GM21529 (cell line): ENCODE measurements around the gene ITPK1.
A peak's percentile ranks its signal among the peaks of the same experiment; 100 is the strongest.
"Not testable (repeated sequence)": the region's sequence is repeated elsewhere in the genome, so short reads cannot be mapped to it uniquely, and the experiment has no call there.

ENCODE experiments used
- ATAC-seq: cut with Tn5 transposase; IDR thresholded peaks from one replicate; pipeline ENCODE4 v1.9.1; 2021; ENCODE audit not compliant: unreplicated experiment

Gene ITPK1

DNA sequence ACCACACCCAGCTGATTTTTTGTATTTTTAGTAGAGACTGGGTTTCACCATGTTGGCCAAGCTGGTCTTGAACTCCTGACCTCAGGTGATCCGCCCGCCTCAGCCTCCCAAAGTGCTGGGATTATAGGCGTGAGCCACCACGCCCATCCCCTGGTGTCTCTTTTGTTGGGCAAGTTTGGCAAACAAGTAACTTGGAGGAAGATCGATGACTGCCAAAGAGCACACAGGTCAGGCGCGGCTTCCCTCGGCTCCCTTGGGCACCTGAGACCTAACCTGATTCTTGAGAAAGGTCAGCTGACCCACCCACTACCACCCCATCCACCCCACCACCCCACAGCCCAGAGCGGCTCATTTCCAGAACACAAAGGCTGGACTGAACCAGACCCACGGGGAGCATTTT is 9.9 kb downstream of the ITPK1 start:
- not testable (repeated sequence) for ATAC-seq

DNA sequence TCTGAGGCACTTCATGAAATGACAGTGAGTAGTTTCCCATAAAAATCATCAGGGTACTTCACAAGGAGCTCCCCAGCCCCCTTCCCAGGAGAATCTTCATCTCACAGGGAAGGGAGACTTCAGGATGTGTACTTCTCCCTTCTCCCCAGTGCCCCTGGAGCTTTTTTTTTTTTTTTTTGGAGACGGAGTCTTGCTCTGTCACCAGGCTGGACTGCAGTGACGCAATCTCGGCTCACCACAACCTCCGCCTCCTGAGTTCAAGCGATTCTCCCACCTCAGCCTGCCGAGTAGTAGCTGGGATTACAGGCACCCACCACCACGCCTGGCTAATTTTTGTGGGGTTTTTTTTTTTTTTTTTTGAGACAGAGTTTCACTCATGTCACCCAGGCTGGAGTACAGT is 10.4 kb downstream of the ITPK1 start:
- ATAC-seq: no peak

DNA sequence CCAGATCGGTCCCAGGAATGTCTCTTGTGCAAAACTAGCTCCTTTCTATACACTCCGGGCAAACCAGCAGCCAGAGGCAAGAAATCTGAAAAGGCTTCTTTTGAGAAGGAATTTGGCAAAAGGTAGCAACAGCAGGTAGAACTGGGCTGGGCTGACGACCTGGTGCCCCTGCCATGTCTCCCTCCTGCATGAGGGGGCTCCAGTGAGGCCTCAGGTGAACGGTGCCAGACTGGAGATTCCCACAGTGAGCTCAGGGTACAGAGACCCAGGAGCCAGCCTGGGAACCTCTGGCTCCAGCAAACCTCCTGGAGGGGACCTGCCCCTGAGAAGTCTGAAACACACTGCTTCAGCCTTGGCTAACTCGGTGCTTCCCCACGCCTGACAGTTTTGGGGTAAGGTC is 10.8 kb downstream of the ITPK1 start:
- no peak for ATAC-seq

DNA sequence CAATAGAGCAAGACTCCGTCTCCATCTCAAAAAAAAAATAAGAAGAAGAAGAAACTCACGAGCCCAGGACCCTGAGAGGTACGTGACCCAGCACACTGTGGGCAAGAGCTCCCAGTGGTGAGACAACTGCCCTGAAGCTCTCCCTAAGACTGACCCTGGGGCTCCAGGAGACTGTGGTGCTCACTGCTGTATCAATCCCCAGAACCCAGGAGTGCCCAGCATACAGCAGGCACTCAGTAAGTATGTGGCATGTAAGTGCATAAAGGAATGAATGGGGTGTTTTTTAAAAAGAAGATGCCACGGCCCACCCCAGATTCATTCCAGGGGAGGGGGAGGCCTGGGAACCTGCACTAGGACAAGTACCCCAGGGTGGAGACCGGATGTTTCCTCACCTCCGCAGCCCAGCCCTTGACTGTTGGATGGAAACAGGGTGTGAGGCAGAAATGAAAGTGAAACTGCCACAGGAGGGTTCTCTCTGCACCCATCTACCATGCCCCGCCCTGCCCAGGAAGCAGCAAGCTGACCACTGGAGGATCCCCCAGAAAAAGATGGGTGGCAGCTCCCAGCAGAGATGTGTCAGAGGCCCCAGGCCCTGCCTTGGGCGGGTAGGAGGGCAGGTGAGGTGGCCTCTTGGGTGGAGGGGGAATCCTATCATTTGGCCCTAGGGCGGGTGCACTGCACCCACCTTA is 12.2 kb downstream of the ITPK1 start:
- ATAC-seq: peak; percentile 96

DNA sequence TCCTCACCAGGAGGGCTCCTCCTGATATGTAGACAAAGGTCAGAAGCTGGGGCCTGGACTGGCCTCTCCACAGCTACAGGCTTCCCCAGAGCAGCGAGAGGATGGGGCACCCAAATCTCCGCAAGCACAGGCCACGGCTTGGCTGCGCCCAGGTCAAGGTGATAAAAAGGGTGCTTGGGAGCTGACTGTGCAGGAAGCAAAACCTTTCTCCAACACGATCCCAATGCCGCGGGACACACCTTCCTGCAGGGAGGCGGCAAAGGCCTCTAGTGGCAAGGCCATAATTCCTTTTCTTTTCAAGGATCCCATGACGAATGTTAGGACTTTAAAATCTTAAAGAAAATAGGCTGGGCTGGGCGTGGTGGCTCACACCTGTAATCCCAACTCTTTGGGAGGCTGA is 13.6 kb downstream of the ITPK1 start:
- no peak for ATAC-seq

DNA sequence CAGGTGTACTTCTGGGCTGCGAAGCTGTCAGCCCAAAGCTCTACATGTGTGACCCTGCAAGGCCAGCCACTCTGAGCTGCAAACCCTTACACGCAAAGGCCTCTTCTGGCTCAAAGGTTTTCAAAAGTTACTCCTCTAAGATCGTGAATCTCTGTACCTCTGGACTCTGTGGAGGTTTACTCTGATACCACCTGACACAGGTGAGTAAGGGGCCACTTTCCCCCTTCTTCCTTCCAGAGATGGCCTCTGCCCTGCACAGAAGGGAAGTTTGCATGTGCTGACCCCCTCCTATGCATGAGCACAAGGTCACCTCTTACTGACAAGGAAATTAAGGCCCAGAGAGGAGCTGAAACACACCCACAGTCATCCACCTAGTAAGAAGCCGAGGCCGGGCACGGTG is 14.5 kb downstream of the ITPK1 start:
- ATAC-seq: no peak

DNA sequence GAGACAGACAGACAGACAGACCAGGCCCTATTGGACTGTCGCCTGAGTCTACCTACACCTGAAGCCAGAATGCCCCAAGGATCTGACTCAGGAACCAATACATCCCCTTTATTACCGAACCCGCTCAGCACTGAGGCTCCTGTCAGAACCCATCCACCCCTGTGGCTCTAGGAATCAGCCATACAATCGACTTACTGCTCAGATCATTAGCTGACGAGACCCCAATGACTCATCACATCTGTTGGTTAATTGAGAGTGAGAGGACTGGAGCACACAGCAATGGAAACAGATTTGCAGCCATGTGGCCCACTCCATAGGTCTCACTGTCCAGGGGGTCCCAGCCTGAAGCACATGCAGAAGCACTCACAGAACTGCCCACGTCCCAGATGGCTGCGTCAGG is 15.2 kb downstream of the ITPK1 start:
- no peak for ATAC-seq

DNA sequence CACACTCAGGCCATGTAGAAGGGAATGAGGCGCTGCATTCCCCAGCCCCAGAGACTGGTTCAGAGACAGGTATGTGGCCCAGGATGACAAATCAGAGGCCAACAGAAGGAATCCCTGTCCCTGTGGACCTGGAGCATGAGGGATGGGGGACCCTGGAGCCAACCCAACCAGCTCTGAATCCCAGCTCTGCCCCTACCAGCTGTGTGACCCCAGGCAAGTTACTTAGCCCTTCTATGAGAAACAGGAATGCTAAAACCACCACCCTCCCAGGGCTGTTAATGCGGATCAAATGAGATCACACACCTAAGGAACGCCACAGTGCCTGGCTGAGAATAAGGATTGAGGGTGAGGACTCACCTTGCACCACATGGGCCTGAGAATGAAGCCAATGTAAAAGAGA is 15.6 kb downstream of the ITPK1 start:
- no peak for ATAC-seq

DNA sequence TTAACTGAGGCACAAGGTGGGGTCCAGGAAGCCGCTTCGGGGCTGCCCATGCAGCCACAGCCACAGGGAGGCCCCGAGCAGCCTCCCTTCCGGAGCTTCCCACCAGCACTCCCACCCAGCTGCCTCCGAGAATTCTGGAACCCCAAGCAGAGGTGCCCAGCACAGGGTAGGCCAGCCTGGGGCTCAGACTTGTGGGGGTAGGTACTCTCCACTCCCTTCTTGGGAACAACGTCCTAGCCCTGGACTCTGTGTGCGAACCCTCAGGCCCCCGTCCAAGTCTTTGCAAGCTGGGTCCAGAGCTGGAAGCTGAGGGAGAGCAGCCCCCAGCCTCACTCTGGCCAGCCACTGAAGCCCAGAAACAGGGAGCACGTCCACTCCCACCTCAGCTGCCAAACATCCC is 16.1 kb downstream of the ITPK1 start:
- no peak for ATAC-seq

DNA sequence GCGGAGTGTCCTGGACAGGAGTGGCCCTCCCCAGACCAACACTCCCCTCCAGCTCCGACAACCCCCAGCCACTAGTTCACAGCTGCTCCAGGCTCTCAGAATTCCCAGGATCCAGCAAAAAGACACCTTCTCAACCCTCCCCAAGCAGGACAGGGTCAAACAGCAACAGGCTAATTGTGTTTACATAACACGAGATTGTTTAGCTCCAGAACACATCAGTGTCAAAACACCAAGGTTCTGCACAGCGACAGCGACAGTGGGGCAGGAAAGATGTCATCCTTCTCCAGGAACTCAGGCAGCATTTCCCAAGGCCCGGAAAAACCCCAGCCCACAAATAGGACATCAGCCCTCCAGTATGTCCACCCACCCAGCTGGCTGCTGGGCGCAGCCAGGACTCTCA is 16.5 kb downstream of the ITPK1 start:
- no peak for ATAC-seq

DNA sequence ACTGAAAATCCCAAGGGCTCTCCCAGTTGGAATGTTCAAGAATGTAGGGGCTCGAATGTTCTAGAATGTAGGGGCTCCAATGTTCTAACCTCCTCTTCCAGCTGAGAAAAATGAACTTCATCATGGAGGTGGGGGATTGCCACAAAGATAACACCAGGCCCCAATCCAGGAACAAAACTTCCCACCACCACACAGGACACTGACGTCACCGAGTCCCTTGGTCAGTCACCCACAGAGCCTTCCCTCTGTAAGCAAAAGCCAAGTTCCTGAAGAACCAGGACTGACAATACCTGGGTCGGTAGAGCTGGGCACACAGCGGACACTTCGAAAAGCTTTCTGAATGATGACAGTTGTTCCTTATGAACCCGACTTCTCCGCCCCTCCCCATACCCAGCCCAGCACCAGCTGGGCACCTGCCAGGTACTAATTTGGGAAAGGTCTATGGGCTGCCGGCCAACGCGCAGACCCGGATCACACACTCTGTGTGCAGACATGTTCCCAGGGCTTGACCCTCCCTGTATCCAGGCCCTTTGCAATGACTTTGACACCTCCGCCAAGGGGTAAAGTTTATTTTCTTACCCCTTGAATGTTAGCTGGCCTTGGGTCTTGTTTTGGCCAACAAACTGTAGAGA is 18.9 kb downstream of the ITPK1 start:
- ATAC-seq: no peak

DNA sequence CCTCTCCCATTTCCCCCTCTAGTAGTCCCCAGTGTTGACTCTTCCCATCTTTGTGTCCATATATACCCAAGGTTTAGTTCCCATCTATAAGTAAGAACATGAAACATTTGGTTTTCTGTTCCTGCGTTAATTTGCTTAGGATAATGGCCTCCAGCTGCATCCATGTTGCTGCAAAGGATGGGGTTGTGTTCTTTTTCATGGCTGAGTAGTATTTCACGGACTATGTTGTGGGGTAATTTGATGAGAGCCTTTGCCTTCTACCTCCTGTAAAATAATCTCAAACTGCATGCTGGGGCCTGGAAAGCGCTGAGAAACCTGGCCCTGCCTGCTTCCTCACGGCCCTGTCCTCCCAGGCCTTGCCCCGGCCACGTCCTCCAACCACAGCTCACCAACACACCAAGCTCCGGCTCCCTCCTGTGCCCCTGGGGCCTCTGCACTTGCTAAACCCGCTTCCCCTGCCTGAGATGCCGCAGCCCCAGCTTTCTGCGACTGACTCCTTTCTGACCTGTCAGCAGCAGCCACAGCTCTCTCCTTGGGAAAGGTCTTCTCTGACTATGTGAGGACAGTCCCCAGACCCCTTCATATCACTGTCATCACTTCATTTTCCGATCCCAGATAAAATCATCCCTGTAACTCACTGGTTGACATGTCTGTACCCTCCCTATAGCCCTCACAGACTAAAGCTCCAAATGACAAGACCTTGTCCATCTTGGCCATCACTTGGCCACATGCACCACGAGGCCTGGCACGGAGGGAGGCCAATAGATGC is 19.8 kb downstream of the ITPK1 start:
- ATAC-seq: no peak

DNA sequence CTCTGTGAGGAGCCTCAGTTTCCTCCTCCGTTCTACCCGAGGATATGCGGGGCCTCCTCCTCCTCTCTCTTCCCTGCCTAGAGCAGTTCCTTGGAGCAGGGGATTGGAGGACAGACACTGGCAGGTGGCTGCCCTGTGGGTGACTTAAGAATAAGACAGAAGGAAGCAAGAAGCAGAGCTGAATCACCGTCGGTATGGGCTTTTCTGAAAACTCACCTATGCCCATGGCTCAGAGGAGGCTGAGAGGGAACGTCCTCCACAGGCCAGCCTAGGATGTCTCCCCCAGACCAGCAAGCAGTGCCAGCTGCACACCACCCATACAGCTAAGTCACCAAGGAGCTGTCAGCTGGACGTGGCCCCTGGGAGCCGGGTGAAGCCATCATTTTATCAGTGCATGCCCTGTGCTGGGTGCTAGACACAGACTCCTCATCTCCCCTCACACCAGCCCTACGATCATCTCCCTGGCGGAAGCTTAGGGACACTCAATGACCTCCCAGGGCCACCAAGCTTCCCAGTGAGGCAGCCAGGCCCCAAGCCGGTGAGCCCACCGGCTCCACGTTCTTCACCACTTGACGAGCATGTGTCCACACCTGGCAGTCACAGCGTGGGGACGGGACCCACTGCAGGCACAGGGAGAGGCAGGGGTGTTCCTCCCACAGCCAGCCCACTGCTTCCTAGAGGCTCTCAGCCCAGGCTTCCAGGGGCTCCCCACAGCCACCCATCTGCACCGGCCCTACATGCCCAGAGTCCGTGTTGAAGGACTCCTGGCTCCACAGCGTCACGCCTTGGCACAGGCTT is 21.4 kb downstream of the ITPK1 start:
- ATAC-seq: no peak

DNA sequence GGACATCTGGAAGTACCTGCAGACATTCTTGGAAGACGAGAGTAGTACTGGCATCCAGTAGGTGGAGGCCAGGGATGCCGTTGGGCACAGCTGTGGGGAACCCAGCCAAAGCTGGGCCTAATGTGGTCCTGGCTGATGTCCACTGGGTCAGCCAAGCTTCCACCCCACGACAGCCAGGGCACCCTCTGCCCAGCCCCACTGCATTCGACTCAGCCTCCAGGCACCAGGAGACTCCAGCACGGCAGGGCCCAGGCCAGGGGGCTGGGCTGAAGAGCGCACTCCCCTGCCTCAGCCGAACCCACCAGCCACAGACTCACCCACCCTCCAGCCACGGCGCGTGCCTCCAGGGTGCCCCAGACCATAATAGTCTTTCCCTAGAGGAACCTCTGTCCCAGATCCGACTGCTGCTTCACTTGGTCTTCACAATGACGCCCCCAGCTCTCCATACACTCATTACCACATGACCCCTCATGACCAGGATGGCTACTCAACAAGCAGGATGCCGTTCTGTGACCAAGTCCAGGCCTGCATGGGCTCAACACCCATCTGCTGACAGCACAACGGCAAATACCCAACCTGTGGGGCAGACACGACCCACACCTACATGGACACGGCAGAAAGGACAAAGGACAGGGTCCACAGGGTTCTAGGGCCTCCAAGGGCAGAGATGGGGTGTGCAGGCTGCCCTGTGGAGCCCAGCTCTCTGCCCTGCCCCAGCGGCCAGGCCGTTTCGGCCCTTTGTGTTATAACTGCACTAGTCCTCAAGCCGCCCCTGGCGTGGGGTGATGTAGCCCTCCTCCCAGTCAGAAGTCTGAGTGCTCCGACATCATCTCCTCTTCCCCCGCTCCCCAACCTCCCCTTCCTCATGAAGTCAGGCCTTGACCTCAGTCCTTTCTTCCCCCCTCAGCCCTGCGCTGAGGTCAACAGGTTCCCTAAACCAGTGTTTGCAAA is 22.8 kb downstream of the ITPK1 start:
- ATAC-seq: no peak

DNA sequence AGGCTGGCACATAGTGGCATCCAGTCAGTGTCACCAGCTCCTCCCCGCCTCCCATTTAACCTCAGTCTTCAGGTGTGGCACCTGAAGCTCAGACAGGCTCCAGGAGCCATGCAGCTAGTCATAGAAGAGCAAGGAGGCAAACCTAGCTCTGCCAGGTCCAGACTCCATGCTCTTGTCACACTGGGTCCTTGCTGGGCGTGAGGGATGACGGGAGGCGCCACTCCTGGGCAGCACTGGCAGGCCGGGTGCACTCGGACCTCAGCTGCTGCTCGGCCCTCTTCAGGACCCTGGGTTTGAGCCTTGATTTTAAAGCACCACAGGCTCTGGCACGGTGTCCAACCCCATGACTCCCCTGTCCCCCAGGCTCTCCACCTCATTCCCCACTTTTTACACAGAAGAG is 24.1 kb downstream of the ITPK1 start:
- no peak for ATAC-seq

DNA sequence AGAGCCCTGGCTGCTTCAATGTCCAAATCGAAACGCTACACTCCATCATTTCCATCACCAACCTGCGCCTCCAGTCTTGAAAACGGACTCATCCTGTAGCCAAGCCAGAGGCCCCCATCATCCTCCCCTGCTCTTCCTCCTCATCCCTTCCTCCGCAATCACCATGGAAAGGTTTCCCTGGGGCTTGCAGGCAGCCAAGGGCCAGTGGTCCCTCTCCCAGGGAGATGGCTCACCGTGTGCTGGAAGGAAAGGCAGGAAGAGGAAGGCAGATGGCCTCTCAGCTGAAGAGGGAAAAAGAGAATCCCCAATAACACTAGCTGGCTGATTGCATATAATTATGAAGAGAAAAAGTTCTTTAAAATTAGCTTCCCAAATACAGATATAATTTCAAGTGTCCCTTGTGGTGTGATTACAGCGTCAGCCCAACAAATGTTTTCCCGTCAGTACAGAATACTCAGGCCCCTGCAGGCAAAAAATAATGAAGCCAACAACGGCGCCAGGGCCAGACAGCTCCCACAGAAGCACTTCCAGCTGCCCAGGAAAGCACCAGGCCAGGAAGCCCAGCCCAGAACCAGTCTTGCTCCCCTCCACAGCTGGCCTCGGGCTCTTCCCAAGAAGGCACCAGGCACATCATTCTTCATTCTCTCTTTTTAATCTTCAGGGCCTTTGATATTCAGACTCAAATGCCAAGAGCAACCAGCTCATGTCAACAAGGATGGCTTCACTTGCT is 24.7 kb downstream of the ITPK1 start:
- no peak for ATAC-seq

DNA sequence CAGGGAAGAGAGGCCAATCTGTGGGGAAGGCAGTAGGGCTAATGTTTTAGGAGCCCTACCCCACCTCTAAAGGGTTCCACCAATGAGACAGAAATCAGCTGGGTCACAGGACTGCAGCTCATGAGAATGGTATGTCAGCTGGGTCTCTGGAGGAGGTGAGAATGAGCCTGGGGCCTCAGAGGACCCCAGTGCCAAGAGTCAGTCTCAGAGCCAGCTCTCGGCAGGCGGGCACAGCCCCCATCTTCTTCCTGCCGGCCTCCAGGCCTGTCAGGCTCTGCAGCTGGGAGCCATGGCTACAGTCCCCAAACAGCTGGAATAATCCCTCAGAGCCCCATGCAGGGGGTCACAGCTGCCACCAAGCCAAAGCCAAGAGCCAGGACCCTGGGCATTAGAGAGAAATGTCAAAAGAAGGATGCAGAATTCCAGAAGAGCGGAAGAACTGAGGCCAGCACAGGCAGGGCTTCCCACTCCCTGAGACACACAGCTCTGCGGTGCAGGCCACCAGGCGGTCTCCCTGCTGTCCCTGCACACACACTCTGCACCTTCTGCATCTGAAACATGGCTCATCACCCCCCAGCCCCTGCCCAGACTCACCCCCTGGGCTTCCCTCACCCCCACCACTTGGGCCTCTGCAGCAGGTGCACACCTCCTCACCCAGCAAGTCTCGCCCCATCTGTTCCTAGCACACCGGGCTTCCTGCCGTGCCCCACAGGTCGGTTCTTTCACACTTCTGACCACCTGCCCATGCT is 26.0 kb downstream of the ITPK1 start:
- no peak for ATAC-seq

DNA sequence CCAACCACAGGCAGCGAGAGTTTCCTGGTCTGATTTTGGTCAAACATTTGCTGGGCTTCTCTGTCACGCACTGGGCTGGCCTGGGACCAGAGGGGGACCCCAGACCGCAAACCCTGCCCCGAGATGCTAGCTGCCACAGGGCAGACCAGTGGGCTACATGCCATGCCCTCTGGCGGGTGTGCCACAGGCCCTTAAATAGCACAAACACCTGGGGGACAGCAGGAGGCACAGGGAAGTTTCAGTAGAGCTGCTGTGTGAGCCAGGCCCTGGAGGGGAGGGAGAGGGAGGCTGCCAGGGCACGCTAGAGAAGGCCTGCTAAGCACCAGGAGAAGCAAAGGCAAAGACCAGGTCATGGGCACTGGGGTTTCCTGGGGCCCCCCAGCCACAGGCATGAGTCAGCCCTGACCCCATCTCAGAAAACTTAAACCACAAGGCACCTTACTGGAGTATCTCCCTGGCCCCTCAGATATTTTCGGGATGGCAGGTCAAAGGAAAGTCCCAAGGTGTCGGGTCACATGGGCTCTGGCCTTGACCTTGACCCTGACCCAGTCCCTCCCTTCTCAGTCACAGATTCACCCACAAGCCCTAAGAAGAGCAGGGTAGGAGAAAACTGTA is 29.2 kb downstream of the ITPK1 start:
- ATAC-seq: peak; percentile 55

DNA sequence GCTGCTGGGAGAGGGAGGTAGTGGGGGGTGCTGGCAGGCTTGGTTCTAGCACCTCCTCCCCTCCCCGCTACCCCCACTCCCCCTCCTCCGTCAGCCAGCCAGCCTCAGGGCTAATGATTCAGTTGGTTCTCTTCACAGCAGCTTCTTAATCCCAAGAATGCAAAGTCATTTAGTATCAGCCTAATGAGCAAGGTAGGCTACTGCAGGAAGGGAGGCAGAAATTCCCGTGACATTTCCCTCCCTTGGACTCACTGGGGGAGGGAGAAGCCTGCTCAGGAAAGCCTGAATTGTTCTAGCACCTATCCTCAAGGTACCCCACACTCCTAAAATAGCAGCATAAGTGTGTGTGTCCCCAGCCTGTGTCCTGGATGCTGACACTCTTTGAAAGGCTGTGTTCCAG is 29.8 kb downstream of the ITPK1 start:
- no peak for ATAC-seq
